ENCODE results near the gene TMEM255B.
"Not testable (repeated sequence)": the region's sequence is repeated elsewhere in the genome, so short reads cannot be mapped to it uniquely, and the experiment has no call there.

Gene TMEM255B

DNA sequence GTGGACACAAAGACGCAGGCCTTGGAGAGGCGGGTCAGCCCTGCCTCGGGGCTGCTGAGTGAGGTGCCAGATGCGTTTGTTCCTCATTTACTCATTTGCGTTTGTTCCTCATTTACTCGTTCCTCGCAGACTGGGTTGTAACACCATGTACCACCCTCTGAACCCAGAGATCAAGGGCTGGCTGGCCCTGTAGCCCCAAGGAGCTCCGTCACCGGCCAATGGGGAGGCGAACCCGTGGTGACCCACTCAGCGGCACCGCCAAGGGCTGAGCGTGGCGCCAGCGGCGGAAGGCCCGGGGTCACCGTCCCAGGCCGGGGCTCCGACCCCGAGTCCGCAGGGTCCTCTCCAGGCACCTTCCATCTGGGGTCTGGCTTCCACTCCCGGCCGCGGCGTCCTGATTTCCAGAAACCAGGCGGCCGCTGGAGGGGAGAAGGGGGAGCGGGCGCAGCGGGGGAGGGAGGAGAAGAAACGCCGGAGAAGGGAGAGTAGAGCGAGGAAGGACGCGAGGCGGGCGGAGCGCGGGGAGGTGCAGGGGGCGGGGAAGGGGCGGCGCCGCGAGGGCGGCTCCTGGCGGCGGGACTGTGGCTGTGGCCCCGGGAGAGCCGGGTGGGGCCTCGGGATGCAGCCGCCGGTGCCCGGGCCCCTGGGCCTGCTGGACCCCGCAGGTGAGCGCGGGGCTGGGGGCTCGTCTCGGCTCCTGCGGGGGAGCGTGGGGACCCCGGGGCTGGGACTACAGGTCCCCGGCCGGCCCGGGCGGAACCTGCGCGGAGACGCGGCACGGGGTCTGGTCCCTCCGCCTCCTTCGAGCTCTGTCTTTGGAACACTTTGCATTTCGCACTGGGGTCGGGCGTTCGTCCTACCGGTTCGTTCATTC lies at the start of gene TMEM255B:
Gene TMEM255B, plus strand, starts transcription at position 576 of the 874 bp plus-strand sequence. Its CDS starts 44 bp downstream, at position 620.
- no peak for TF ChIP-seq JUND (IDR thresholded peaks at IDR 0.05; ENCODE audit: low read depth)
- DNase-seq (ENCODE audit: low read depth in 1 of 2, low spot score in 1 of 2) = peak; percentile 73 to 96
- in situ Hi-C loops (cut with HindIII; ENCODE audit: low pct_unique_long_range_greater_than_20kb, low sequenced_read_pairs) = no loop called here

- TF ChIP-seq JUND (IDR thresholded peaks at IDR 0.05; ENCODE audit: low read depth) = no peak
- in situ Hi-C loops (cut with HindIII; ENCODE audit: low pct_unique_long_range_greater_than_20kb, low sequenced_read_pairs) = no loop called here
- no peak for DNase-seq (ENCODE audit: low read depth in 1 of 2, low spot score in 1 of 2)
Measured at GRCh38 chr13:113722921-113723320, 36.1 kb upstream of the TMEM255B start.

GRCh38 chr13:113723410-113724015 lies 35.5 kb upstream of the TMEM255B start:
- no peak for DNase-seq (ENCODE audit: low read depth in 1 of 2, low spot score in 1 of 2)
- no peak for TF ChIP-seq JUND (IDR thresholded peaks at IDR 0.05; ENCODE audit: low read depth)
- in situ Hi-C loops (cut with HindIII; ENCODE audit: low pct_unique_long_range_greater_than_20kb, low sequenced_read_pairs) = no loop called here

DNA sequence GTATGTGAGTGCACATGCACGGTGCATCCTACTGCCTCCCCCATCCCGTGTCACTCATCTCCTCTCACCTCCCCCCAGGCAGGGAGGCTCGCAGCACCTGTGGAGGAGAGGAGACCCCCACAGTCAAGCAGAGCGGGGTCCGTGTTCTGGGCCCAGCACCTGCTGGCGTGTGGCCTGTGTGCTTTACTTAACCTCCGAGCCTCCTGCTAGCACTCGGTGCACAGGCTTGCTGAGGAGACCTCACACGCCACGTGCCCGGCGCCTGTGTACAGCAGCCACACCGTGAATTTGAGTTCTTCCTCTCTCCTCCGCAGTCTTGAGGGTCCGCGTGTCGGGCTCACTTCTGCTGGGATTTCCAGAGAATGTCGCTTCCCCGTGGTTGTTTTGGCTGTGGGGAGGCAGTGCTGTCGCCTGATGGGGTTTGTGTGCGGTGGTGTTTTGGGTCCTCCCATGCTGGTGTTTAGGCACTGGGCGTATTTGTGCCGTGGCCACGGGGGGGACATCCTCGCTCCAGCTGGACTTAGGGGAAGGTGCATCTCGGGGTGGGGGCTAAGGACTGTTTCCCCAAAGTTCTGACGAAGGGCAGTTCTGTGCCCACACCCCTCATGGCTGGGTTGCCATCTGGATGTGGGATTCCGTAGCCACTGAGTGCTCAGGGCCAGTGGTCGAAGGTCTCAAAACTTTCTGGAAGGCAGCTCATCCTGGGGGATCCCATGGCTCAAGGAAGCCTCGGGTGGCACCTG lies 34.8 kb upstream of the TMEM255B start:
- no peak for DNase-seq (ENCODE audit: low read depth in 1 of 2, low spot score in 1 of 2)
- in situ Hi-C loops (cut with HindIII; ENCODE audit: low pct_unique_long_range_greater_than_20kb, low sequenced_read_pairs) = no loop called here
- TF ChIP-seq JUND (IDR thresholded peaks at IDR 0.05; ENCODE audit: low read depth) = no peak

- TF ChIP-seq JUND (IDR thresholded peaks at IDR 0.05; ENCODE audit: low read depth) = no peak
- in situ Hi-C loops (cut with HindIII; ENCODE audit: low pct_unique_long_range_greater_than_20kb, low sequenced_read_pairs) = no loop called here
- peak; percentile 59 to 76 for DNase-seq (ENCODE audit: low read depth in 1 of 2, low spot score in 1 of 2)
Measured at GRCh38 chr13:113724780-113725315, 34.2 kb upstream of the TMEM255B start.

DNA sequence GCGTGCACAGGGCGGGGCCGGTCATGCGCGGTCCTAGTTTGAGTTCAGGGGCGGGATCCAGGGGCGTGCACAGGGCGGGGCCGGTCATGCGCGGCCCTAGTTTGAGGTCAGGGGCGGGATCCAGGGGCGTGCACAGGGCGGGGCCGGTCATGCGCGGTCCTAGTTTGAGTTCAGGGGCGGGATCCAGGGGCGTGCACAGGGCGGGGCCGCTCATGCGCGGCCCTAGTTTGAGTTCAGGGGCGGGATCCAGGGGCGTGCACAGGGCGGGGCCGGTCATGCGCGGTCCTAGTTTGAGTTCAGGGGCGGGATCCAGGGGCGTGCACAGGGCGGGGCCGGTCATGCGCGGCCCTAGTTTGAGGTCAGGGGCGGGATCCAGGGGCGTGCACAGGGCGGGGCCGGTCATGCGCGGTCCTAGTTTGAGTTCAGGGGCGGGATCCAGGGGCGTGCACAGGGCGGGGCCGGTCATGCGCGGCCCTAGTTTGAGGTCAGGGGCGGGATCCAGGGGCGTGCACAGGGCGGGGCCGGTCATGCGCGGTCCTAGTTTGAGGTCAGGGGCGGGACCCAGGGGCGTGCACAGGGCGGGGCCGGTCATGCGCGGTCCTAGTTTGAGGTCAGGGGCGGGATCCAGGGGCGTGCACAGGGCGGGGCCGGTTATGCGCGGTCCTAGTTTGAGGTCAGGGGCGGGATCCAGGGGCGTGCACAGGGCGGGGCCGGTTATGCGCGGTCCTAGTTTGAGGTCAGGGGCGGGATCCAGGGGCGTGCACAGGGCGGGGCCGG lies 33.5 kb upstream of the TMEM255B start:
- DNase-seq (ENCODE audit: low read depth in 1 of 2, low spot score in 1 of 2); in situ Hi-C loops (cut with HindIII; ENCODE audit: low pct_unique_long_range_greater_than_20kb, low sequenced_read_pairs): not testable (repeated sequence)

DNA sequence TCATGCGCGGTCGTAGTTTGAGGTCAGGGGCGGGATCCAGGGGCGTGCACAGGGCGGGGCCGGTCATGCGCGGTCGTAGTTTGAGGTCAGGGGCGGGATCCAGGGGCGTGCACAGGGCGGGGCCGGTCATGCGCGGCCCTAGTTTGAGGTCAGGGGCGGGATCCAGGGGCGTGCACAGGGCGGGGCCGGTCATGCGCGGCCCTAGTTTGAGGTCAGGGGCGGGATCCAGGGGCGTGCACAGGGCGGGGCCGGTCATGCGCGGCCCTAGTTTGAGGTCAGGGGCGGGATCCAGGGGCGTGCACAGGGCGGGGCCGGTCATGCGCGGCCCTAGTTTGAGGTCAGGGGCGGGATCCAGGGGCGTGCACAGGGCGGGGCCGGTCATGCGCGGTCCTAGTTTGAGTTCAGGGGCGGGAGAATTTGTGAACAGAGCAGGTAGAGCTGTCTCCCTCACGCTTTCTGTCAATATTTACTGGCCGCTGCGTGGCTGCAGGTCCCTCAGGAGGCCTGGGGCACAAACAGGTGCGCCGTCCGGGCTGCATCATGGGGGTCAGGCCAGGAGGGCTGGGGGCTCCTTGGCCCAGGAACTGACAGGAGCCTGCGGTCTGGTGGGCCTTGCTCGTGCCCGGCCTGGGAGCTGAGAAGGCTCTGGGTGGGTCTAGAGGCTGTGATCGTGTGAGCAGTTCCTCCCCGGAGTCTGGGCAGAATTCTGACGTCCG lies 32.8 kb upstream of the TMEM255B start:
- in situ Hi-C loops (cut with HindIII; ENCODE audit: low pct_unique_long_range_greater_than_20kb, low sequenced_read_pairs); DNase-seq (ENCODE audit: low read depth in 1 of 2, low spot score in 1 of 2): not testable (repeated sequence)

GRCh38 chr13:113726961-113727411 lies 32.0 kb upstream of the TMEM255B start:
- DNase-seq (ENCODE audit: low read depth in 1 of 2, low spot score in 1 of 2) = no peak
- in situ Hi-C loops (cut with HindIII; ENCODE audit: low pct_unique_long_range_greater_than_20kb, low sequenced_read_pairs) = no loop called here
- TF ChIP-seq JUND (IDR thresholded peaks at IDR 0.05; ENCODE audit: low read depth) = no peak

DNA sequence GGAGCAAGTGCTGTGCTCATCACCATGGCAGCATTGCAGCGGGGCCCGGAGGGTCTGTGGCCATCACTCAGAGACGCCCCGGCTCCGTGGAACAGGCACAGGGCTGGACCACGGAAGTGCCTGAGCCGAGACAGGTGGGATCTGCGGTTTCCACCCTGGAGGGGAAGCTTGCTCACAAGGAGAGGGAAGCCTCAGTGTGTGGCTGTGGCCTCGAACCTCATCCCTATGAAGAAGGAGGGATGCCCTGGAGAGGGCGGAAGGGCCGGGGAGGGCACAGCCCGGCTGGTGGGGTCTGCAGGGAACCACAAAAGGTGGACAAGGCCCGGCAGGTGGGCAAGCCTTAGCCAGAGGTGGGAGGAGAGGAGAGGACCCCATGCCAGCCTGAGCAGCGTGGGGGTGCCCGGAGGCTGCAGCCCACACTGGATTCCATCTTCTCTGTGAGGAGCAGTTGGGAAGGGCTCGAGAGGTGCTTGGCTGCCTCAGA lies 30.4 kb upstream of the TMEM255B start:
- TF ChIP-seq JUND (IDR thresholded peaks at IDR 0.05; ENCODE audit: low read depth) = no peak
- in situ Hi-C loops (cut with HindIII; ENCODE audit: low pct_unique_long_range_greater_than_20kb, low sequenced_read_pairs) = no loop called here

GRCh38 chr13:113729187-113730019 lies 29.6 kb upstream of the TMEM255B start:
- TF ChIP-seq JUND (IDR thresholded peaks at IDR 0.05; ENCODE audit: low read depth) = no peak
- in situ Hi-C loops (cut with HindIII; ENCODE audit: low pct_unique_long_range_greater_than_20kb, low sequenced_read_pairs) = no loop called here
- DNase-seq (ENCODE audit: low read depth in 1 of 2, low spot score in 1 of 2) = peak in 1 of 2 experiments; percentile 9

More for the DNA sequence above, 30.4 kb upstream of the TMEM255B start:
- no peak for DNase-seq (ENCODE audit: low read depth in 1 of 2, low spot score in 1 of 2)

All from T47D (cell line).